ENCODE results near the gene HDHD2. TPM values are rescaled to one million over a fixed set of nuclear protein-coding genes. Genes with fewer than 3 reads are reported as not detected.

Gene HDHD2
- 3.3 to 9.2 TPM (median 8.2 TPM) in 5 replicates for total RNA-seq (2022; extraction: Qiagen RNA extraction; ENCODE audit: low read depth)

GRCh38 chr18:47150029-47150823 lies at the start of gene HDHD2:
HDHD2 (minus strand) TSS chr18:47150500; CDS start chr18:47136439, 14,061 bp downstream.

DNA sequence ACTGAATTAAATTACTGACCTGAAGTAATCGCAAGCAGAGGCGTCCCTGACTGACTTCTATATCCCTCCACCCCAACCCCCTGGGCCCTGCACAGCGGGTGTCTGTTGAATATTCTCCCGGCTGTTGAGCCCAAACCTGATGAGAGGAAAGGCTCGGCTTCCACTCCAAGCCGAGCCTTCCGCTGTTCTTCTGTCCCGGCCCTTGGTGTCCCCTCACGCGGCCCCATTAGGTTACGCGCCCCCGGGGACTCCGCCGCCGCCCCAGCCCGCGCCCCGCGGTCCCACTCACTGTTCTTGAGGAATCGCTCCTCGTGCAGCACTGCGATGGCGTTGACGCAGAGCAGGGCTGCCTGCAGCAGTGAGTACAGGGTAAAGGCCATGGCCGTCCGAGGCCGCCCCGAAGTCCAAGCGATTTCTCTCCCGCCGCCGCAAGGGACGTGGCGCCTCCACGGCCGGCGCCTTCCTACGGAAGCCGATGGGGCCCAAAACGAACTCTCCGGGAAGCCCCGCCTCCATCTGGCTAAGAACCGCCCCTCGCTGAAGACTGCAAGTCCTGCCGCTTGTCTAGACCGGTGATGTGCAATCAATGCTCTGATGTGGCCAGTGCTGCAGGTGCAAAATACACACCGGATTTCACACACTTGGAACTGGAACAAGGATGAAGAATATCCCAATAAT lies 25.7 kb upstream of the HDHD2 start, which contains the start of gene IER3IP1:
TSS of gene IER3IP1 (minus strand) at position 467 of the 678 bp plus-strand sequence. CDS start at position 380, 87 bp downstream.

Other genes starting within 250 kb of the HDHD2 start
- gene PIAS2, start 233.0 kb downstream of the HDHD2 start, total RNA-seq (2022; extraction: Qiagen RNA extraction; ENCODE audit: low read depth), result 7.0 to 9.7 TPM (median 9.1 TPM) in 5 replicates
- 1.3 to 2.5 TPM (median 2.1 TPM) in 5 replicates for gene KATNAL2, start 232.9 kb downstream of the HDHD2 start, total RNA-seq (2022; extraction: Qiagen RNA extraction; ENCODE audit: low read depth)
- gene ELOA2, start 114.9 kb downstream of the HDHD2 start, total RNA-seq (2022; extraction: Qiagen RNA extraction; ENCODE audit: low read depth), result not detected in 5 replicates
- 18.4 to 29.4 TPM (median 18.9 TPM) in 5 replicates for gene IER3IP1, start 25.9 kb upstream of the HDHD2 start, total RNA-seq (2022; extraction: Qiagen RNA extraction; ENCODE audit: low read depth)
- gene SKOR2, start 101.2 kb upstream of the HDHD2 start, total RNA-seq (2022; extraction: Qiagen RNA extraction; ENCODE audit: low read depth), result not detected in 5 replicates